ENCODE data around the gene NFIC.
"Not testable (repeated sequence)": the region's sequence is repeated elsewhere in the genome, so short reads cannot be mapped to it uniquely, and the experiment has no call there.

Gene NFIC

GRCh38 chr19:3389876-3390371 is 23.5 kb downstream of the NFIC start:
- Mint-ChIP-seq H3K9me3 (no peaks in the 10 kb centered on the region), H3K27ac (no peak overlapping the region), H3K36me3 (no peaks in the 10 kb centered on the region), H3K4me3 (no peak overlapping the region), H3K4me1 (no peaks in the 10 kb centered on the region), H3K27me3 (no peaks in the 10 kb centered on the region)
- ATAC-seq: no peak

- not testable (repeated sequence) for H3K36me3 Mint-ChIP-seq, H3K27me3 Mint-ChIP-seq, H3K9me3 Mint-ChIP-seq, ATAC-seq, H3K4me3 Mint-ChIP-seq, H3K4me1 Mint-ChIP-seq, H3K27ac Mint-ChIP-seq
These were observed 25.5 kb downstream of the NFIC start for GRCh38 chr19:3391911-3392310.

DNA sequence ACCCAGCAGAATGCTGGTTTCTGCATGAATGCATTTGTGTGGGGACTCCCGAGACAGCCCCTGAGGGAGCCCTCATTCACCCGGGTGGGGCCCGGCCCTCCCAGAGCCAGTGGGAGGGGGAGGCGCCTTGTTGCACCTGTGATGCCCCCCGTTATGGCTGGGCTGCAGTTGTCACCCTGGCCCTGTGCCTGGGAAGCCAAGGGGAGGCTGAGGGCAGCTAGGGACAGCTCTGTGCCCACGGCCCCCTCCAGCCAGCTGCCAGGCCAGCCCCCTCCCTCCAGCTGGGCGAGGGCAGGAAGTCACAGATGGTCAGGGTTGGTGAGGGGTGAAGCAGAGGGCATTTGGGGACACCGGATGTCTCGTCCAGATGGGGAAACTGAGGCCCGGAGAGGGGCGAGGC is 26.1 kb downstream of the NFIC start:
- Mint-ChIP-seq H3K27ac (no peak overlapping the region), H3K36me3 (no peaks in the 10 kb centered on the region), H3K4me3 (no peak overlapping the region), H3K4me1 (no peaks in the 10 kb centered on the region), H3K9me3 (no peaks in the 10 kb centered on the region), H3K27me3 (no peaks in the 10 kb centered on the region)
- no peak for ATAC-seq

DNA sequence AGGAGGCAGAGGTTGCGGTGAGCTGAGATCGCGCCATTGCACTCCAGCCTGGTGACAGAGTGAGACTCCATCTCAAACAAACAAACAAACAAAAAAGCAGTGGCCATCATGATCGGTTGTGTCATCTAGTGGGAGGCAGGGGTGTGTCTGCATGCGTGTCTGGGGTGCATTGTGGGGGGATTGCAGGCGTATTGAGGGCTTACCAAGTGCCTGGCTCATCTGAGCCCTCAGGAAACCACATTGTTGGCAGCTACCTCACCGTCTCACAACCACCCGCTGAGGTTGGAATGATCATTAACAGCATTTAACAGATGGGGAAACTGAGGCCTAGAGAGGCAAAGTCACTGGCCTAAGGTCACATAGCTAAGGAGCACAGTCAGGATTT is 30.5 kb downstream of the NFIC start:
- H3K27ac Mint-ChIP-seq: no peak overlapping the region
- no peak overlapping the region for H3K4me3 Mint-ChIP-seq
- no peaks in the 10 kb centered on the region for H3K27me3 Mint-ChIP-seq

DNA sequence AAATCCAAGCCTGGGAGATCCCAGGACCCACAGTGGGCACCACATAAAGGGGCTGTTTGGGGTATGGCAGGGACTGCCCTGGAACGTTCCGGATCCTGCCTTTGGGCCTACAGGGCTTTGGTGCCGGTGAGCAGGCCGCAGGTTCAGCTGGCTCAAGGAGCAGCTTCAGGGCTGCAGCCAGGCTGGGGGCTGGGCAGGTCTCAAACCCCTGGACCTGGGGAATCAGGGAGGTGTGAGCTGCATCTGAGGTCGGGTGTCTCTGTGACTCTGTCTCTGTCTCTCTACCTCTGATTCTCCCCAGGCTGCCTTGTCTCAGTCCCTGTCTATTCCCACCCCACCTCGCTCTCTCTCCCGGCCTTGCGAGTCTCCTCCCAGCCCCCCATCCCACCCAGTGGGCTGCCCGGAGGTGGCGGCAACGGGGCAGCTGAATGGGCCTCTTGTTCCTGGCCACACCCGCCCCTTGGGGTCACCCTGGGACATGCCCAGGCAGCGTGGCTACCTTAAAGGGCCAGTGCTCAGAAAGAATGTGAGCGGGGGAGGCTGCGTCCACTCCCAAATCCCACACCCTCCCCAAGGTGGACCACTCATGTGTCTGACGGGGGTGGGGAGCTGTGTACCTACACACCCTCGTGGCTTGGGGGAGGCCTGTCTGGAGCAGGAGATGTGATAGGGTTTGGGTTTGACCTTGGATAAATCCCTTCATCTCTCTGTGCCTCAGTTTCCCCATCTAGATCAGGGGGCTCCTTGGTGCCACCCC is 31.1 kb downstream of the NFIC start:
- no peak overlapping the region for H3K27ac Mint-ChIP-seq
- no peaks in the 10 kb centered on the region for H3K9me3 Mint-ChIP-seq
- H3K4me3 Mint-ChIP-seq: no peak overlapping the region
- no peaks in the 10 kb centered on the region for H3K4me1 Mint-ChIP-seq
- ATAC-seq: no peak
- no peaks in the 10 kb centered on the region for H3K27me3 Mint-ChIP-seq
- peaks cover 11% of the 10 kb centered on the region for H3K36me3 Mint-ChIP-seq

More for the DNA sequence above, 30.5 kb downstream of the NFIC start:
- Mint-ChIP-seq H3K36me3 (peaks cover 5% of the 10 kb centered on the region), H3K4me1 (no peaks in the 10 kb centered on the region), H3K9me3 (no peaks in the 10 kb centered on the region)
- ATAC-seq: no peak

- peaks cover 13% of the 10 kb centered on the region for H3K36me3 Mint-ChIP-seq
- H3K27ac Mint-ChIP-seq: no peak overlapping the region
These were observed 31.9 kb downstream of the NFIC start for GRCh38 chr19:3398114-3398899.

GRCh38 chr19:3398900-3399278 is 32.5 kb downstream of the NFIC start:
- H3K27me3 Mint-ChIP-seq: no peaks in the 10 kb centered on the region
- H3K4me1 Mint-ChIP-seq: no peaks in the 10 kb centered on the region

More at GRCh38 chr19:3398114-3398899, 31.9 kb downstream of the NFIC start:
- ATAC-seq: no peak
- H3K9me3 Mint-ChIP-seq: no peaks in the 10 kb centered on the region
- H3K27me3 Mint-ChIP-seq: no peaks in the 10 kb centered on the region
- no peaks in the 10 kb centered on the region for H3K4me1 Mint-ChIP-seq
- no peak overlapping the region for H3K4me3 Mint-ChIP-seq

GRCh38 chr19:3399311-3399710 is 32.9 kb downstream of the NFIC start:
- peaks cover 13% of the 10 kb centered on the region for H3K36me3 Mint-ChIP-seq

More at GRCh38 chr19:3398900-3399278, 32.5 kb downstream of the NFIC start:
- Mint-ChIP-seq H3K9me3 (no peaks in the 10 kb centered on the region), H3K27ac (no peak overlapping the region), H3K36me3 (peaks cover 13% of the 10 kb centered on the region), H3K4me3 (no peak overlapping the region)
- no peak for ATAC-seq

GRCh38 chr19:3401004-3401768 is 34.8 kb downstream of the NFIC start:
- Mint-ChIP-seq H3K27ac (no peak overlapping the region), H3K27me3 (no peaks in the 10 kb centered on the region), H3K4me3 (no peak overlapping the region), H3K9me3 (no peaks in the 10 kb centered on the region), H3K4me1 (no peaks in the 10 kb centered on the region), H3K36me3 (peaks cover 13% of the 10 kb centered on the region)
- no peak for ATAC-seq

More at GRCh38 chr19:3399311-3399710, 32.9 kb downstream of the NFIC start:
- ATAC-seq, H3K4me3 Mint-ChIP-seq, H3K9me3 Mint-ChIP-seq, H3K27ac Mint-ChIP-seq, H3K4me1 Mint-ChIP-seq, H3K27me3 Mint-ChIP-seq: not testable (repeated sequence)

DNA sequence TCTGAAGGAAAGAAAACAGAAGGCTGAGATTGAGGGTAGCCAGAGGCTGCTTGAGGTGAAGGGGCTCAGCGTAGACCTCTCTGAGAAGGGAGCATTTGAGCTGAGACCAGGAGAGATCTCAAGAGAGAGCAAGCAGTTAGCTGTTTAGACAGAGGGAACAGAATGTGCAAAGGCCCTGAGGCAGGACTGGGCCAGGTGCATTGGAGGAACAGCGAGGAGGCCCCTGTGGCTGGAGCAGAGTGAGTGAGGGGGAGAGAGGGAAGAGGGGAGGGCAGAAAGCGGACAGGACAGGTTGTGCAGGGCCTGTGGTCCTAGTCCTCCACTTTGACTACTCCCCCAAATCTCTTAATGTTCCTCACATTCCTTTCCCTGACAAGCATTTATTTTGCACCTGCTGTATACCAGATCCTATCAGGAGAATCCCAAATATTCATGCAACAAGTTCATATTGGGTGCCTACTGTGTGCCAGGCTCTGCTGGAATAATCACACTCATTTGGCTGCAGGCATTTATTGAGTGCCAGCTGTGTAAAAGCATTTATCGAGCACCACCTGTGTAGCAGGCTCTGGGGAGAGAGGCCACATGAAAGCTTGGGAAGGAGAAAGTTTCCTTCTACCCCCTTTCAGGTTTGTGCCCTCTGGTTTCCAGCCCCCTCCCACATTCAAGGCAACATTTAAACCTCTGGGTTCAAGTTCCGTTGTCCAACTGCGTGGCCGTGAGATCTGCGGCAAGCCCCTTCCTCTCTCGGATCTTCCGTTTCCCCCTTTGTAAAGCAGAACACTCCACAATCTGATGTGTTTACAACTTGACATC is 36.5 kb downstream of the NFIC start:
- H3K4me3 Mint-ChIP-seq: no peak overlapping the region
- peaks cover 5% of the 10 kb centered on the region for H3K4me1 Mint-ChIP-seq
- ATAC-seq: no peak
- H3K27me3 Mint-ChIP-seq: no peaks in the 10 kb centered on the region
- peaks cover 22% of the 10 kb centered on the region for H3K36me3 Mint-ChIP-seq
- H3K27ac Mint-ChIP-seq: no peak overlapping the region
- H3K9me3 Mint-ChIP-seq: no peaks in the 10 kb centered on the region

DNA sequence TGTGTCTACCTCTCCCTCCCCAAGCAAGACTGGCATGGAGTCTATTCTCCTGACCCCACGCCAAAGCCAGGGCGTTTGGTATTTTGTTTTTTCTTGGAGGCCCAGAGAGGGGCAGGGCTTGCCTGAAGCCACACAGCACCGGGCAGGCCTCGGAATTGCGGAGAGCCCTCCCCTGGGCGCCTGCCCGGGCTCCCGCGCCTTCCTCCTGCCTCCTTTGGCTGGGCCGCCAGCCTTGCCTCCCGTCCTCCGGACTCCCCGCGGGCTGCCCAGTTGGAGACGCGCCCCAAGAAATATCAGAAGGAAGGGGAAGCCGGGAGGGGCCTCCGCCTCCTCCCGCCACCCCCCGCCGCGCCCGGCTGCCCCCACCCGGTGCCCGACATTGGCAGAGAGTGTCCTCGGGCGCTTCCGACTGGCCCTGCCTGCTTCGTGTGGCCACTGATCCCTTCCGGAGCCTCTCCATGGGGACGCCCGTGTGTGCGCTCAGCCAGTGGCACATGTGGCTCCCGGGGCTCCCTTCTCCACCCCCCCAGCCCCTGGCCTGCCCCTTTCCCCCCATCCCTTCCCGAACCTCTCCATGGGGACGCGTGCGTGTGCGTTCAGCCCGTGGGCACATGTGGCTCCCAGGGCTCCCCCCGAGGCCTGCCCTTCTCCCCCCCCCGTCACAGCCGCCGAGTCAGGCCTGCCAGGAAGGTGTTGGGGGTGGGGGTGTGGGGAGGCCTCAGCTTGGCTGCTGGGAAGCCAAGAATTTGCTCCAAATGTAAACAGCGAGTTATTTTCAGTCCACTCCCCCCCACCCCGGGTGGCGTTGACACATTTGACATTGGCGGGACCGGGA is 37.3 kb downstream of the NFIC start:
- Mint-ChIP-seq H3K4me3 (no peak overlapping the region), H3K9me3 (no peaks in the 10 kb centered on the region), H3K27me3 (no peaks in the 10 kb centered on the region), H3K27ac (no peak overlapping the region), H3K36me3 (peaks cover 22% of the 10 kb centered on the region), H3K4me1 (peaks cover 5% of the 10 kb centered on the region)
- ATAC-seq: no peak

GRCh38 chr19:3404324-3405260 is 38.2 kb downstream of the NFIC start:
- no peak overlapping the region for H3K27ac Mint-ChIP-seq
- H3K27me3 Mint-ChIP-seq: no peaks in the 10 kb centered on the region
- no peak for ATAC-seq
- H3K9me3 Mint-ChIP-seq: no peaks in the 10 kb centered on the region
- H3K4me1 Mint-ChIP-seq: peaks cover 5% of the 10 kb centered on the region
- H3K4me3 Mint-ChIP-seq: no peak overlapping the region
- H3K36me3 Mint-ChIP-seq: peaks cover 29% of the 10 kb centered on the region

- Mint-ChIP-seq H3K9me3 (no peaks in the 10 kb centered on the region), H3K4me1 (peaks cover 5% of the 10 kb centered on the region)
- no peak for ATAC-seq
These were observed 38.9 kb downstream of the NFIC start for GRCh38 chr19:3405261-3405653.

More at GRCh38 chr19:3405261-3405653, 38.9 kb downstream of the NFIC start:
- no peak overlapping the region for H3K4me3 Mint-ChIP-seq
- H3K27me3 Mint-ChIP-seq: no peaks in the 10 kb centered on the region
- peaks cover 32% of the 10 kb centered on the region for H3K36me3 Mint-ChIP-seq
- H3K27ac Mint-ChIP-seq: no peak overlapping the region

Data from stimulated activated memory B cell treated with anti-CD40 and anti-IgM and Interleukin-4, amounts not matched to agents 10 μg/mL and 1 μg/mL and 100 μg/mL, for 72 hours (primary cell).